Peyer's patch (tissue), 4 donors: Measurements from ENCODE around the gene FDX1.
"Not testable (repeated sequence)": the region's sequence is repeated elsewhere in the genome, so short reads cannot be mapped to it uniquely, and the experiment has no call there.

Experiments
- CTCF ChIP-seq, 6 experiments: fragments of 450-650 bp in 4 of 6; fragments of 200-600 bp in 2 of 6; sonication (generic) in 1 of 6; IDR thresholded peaks; one replicate each; pipeline ENCODE4 v1.5.1; 2017 to 2019; ENCODE audit warnings: antibody characterized with exemption in 6 of 6, mild to moderate bottlenecking in 3 of 6, moderate library complexity in 1 of 6
- POLR2A ChIP-seq, 2 donors: fragments of 450-650 bp; IDR thresholded peaks; one replicate each; pipeline ENCODE4 v1.5.1; 2017; ENCODE audit warnings: antibody characterized with exemption in 2 of 2, mild to moderate bottlenecking in 2 of 2, moderate library complexity in 2 of 2

- not testable (repeated sequence) for TF ChIP-seq POLR2A, CTCF (IDR thresholded peaks at IDR 0.05)
These were observed 24.1 kb upstream of the FDX1 start for GRCh38 chr11:110405636-110406035.
